ENCODE results near the gene DMRTB1.

DMRTB1 gene

GRCh38 chr1:53463961-53464899 is 5.0 kb downstream of the DMRTB1 start:
- no peak for DNase-seq (ENCODE audit: low read depth)

GRCh38 chr1:53465023-53465957 is 6.1 kb downstream of the DMRTB1 start:
- DNase-seq (ENCODE audit: low read depth), result no peak

- DNase-seq (ENCODE audit: low read depth), result no peak
Measured at GRCh38 chr1:53467391-53467790, 8.2 kb downstream of the DMRTB1 start.

- no peak for DNase-seq (ENCODE audit: low read depth)
Measured at GRCh38 chr1:53468374-53468773, 9.2 kb downstream of the DMRTB1 start.

GRCh38 chr1:53469373-53469772 is 10.2 kb downstream of the DMRTB1 start:
- no peak for DNase-seq (ENCODE audit: low read depth)

- DNase-seq (ENCODE audit: low read depth), result no peak
Measured at GRCh38 chr1:53470155-53470554, 11.0 kb downstream of the DMRTB1 start.

GRCh38 chr1:53470584-53470983 is 11.4 kb downstream of the DMRTB1 start:
- no peak for DNase-seq (ENCODE audit: low read depth)

- DNase-seq (ENCODE audit: low read depth), result no peak
Measured at GRCh38 chr1:53471000-53471399, 11.8 kb downstream of the DMRTB1 start.

GRCh38 chr1:53473463-53473862 is 14.3 kb downstream of the DMRTB1 start:
- DNase-seq (ENCODE audit: low read depth), result no peak

GRCh38 chr1:53475664-53476063 is 16.5 kb downstream of the DMRTB1 start:
- DNase-seq (ENCODE audit: low read depth), result no peak

- no peak for DNase-seq (ENCODE audit: low read depth)
Measured at GRCh38 chr1:53476579-53476978, 17.4 kb downstream of the DMRTB1 start.

GRCh38 chr1:53477651-53478501 is 18.7 kb downstream of the DMRTB1 start:
- no peak for DNase-seq (ENCODE audit: low read depth)

- no peak for DNase-seq (ENCODE audit: low read depth)
Measured at GRCh38 chr1:53478502-53478818, 19.3 kb downstream of the DMRTB1 start.

- no peak for DNase-seq (ENCODE audit: low read depth)
Measured at GRCh38 chr1:53480678-53481077, 21.5 kb downstream of the DMRTB1 start.

GRCh38 chr1:53481456-53481855 is 22.3 kb downstream of the DMRTB1 start:
- no peak for DNase-seq (ENCODE audit: low read depth)

GRCh38 chr1:53482441-53483153 is 23.4 kb downstream of the DMRTB1 start:
- no peak for DNase-seq (ENCODE audit: low read depth)

GRCh38 chr1:53483170-53483569 is 24.0 kb downstream of the DMRTB1 start:
- no peak for DNase-seq (ENCODE audit: low read depth)

- no peak for DNase-seq (ENCODE audit: low read depth)
Measured at GRCh38 chr1:53483656-53484055, 24.5 kb downstream of the DMRTB1 start.

- DNase-seq (ENCODE audit: low read depth), result no peak
Measured at GRCh38 chr1:53484705-53485477, 25.7 kb downstream of the DMRTB1 start.

Measured in activated T-helper 1 cell treated with Interleukin-2 at 50 U/mL for 16 hours (primary cell).